HEK293 (cell line): Measurements from ENCODE around the gene AKAP6.

Experiments
- CTCF ChIA-PET: fragments of 350-600 bp; formaldehyde crosslinking; extraction: SDS; loops from one replicate; lab custom pipeline; 2021; ENCODE audit warnings: antibody characterized with exemption; lab: Yijun Ruan, JAX
- POLR2A ChIA-PET: fragments of 300-600 bp; formaldehyde crosslinking; extraction: SDS; loops from one replicate; lab custom pipeline; 2020; ENCODE audit warnings: antibody characterized with exemption, inconsistent platforms; lab: Yijun Ruan, JAX
- H3K27ac ChIP-seq: fragments of 200-500 bp; sonication (Bioruptor generic); 2 replicates; pipeline ENCODE4 v1.5.1; 2014; ENCODE audit warnings: low read depth, low read length, control low read depth, inconsistent platforms; ENCODE audit errors: extremely low read depth
- H3K36me3 ChIP-seq, 2 experiments: fragments of 200-500 bp in 1 of 2; sonication (Bioruptor generic) in 1 of 2; 1 replicate in 1 of 2; 2 replicates in 1 of 2; pipeline ENCODE4 v1.5.1; 2014 to 2017; ENCODE audit warnings: inconsistent platforms in 2 of 2, low read length in 2 of 2; ENCODE audit not compliant: control insufficient read depth in 2 of 2, insufficient read depth in 1 of 2
- H3K4me1 ChIP-seq: fragments of 200-500 bp; sonication (Bioruptor generic); 2 replicates; pipeline ENCODE4 v1.5.1; 2014; ENCODE audit warnings: mild to moderate bottlenecking, low read length, inconsistent platforms; ENCODE audit not compliant: control insufficient read depth, insufficient read depth
- H3K4me3 ChIP-seq: 2 replicates; pipeline ENCODE4 v1.5.1; 2011; ENCODE audit warnings: low read depth, mild to moderate bottlenecking, control low read depth, low read length, moderate library complexity
- H3K9me3 ChIP-seq: fragments of 200-500 bp; sonication (Bioruptor generic); 2 replicates; pipeline ENCODE4 v1.5.1; 2014; ENCODE audit warnings: low read depth, low read length, inconsistent platforms; ENCODE audit not compliant: control insufficient read depth, insufficient read depth
- BCL6B ChIP-seq: fragments of 450-650 bp; formaldehyde crosslinking; IDR thresholded peaks from 2 replicates; pipeline ENCODE4 v1.5.1; 2017; ENCODE audit warnings: missing biosample characterization, missing genetic modification characterization
- HOXA7 ChIP-seq: sonication (generic); formaldehyde crosslinking; IDR thresholded peaks from 2 replicates; pipeline ENCODE4 v1.8.1; 2022; ENCODE audit warnings: missing genetic modification reagents, borderline replicate concordance
- IKZF3 ChIP-seq: fragments of 450-650 bp; IDR thresholded peaks from 2 replicates; pipeline ENCODE4 v1.5.0; 2018; ENCODE audit warnings: missing biosample characterization, mild to moderate bottlenecking, missing genetic modification characterization, moderate library complexity
- PRDM6 ChIP-seq: fragments of 450-650 bp; formaldehyde crosslinking; IDR thresholded peaks from 2 replicates; pipeline ENCODE4 v1.5.1; 2017; ENCODE audit warnings: missing biosample characterization, missing genetic modification characterization
- TSHZ1 ChIP-seq: fragments of 450-650 bp; formaldehyde crosslinking; IDR thresholded peaks from 2 replicates; pipeline ENCODE4 v1.5.1; 2016; ENCODE audit warnings: missing biosample characterization, missing genetic modification characterization, borderline replicate concordance
- YY2 ChIP-seq: fragments of 450-650 bp; formaldehyde crosslinking; IDR thresholded peaks from 2 replicates; pipeline ENCODE4 v1.5.1; 2016; ENCODE audit warnings: missing biosample characterization, missing genetic modification characterization
- ZEB2 ChIP-seq: fragments of 450-650 bp; formaldehyde crosslinking; IDR thresholded peaks from 2 replicates; pipeline ENCODE4 v1.5.1; 2016; ENCODE audit warnings: missing biosample characterization, missing genetic modification characterization
- ZFP41 ChIP-seq: fragments of 450-650 bp; formaldehyde crosslinking; IDR thresholded peaks from 2 replicates; pipeline ENCODE4 v1.5.1; 2016; ENCODE audit warnings: missing biosample characterization, missing genetic modification characterization, borderline replicate concordance
- ZNF10 ChIP-seq: fragments of 450-650 bp; formaldehyde crosslinking; IDR thresholded peaks from 2 replicates; pipeline ENCODE4 v1.5.1; 2017; ENCODE audit warnings: missing biosample characterization, missing genetic modification characterization
- ZNF174 ChIP-seq: fragments of 450-650 bp; formaldehyde crosslinking; IDR thresholded peaks from 2 replicates; pipeline ENCODE4 v1.5.0; 2017; ENCODE audit warnings: missing biosample characterization, mild to moderate bottlenecking, missing genetic modification characterization
- ZNF2 ChIP-seq: fragments of 450-650 bp; formaldehyde crosslinking; IDR thresholded peaks from 2 replicates; pipeline ENCODE4 v1.5.1; 2016; ENCODE audit warnings: missing biosample characterization, missing genetic modification characterization
- ZNF202 ChIP-seq: fragments of 450-650 bp; formaldehyde crosslinking; IDR thresholded peaks from 2 replicates; pipeline ENCODE4 v1.5.1; 2016; ENCODE audit warnings: missing biosample characterization, missing genetic modification characterization, borderline replicate concordance
- ZNF211 ChIP-seq: fragments of 450-650 bp; formaldehyde crosslinking; IDR thresholded peaks from 2 replicates; pipeline ENCODE4 v1.5.1; 2016; ENCODE audit warnings: low read depth, missing biosample characterization, missing genetic modification characterization
- ZNF24 ChIP-seq: fragments of 450-650 bp; formaldehyde crosslinking; IDR thresholded peaks from 2 replicates; pipeline ENCODE4 v1.5.1; 2016; ENCODE audit warnings: missing biosample characterization, missing genetic modification characterization
- ZNF274 ChIP-seq, 2 experiments: fragments of 200-500 bp in 1 of 2; fragments of 450-650 bp in 1 of 2; sonication (Bioruptor generic) in 1 of 2; formaldehyde crosslinking in 1 of 2; IDR thresholded peaks; 2 replicates each; pipeline versions ENCODE4 v1.5.1 to v1.6.1; 2014 to 2016; ENCODE audit warnings: borderline replicate concordance in 1 of 2, inconsistent platforms in 1 of 2, low read length in 1 of 2, missing biosample characterization in 1 of 2, missing genetic modification characterization in 1 of 2
- ZNF639 ChIP-seq: fragments of 450-650 bp; formaldehyde crosslinking; IDR thresholded peaks from 2 replicates; pipeline ENCODE4 v1.5.1; 2016; ENCODE audit warnings: missing biosample characterization, missing genetic modification characterization
- ZNF677 ChIP-seq: fragments of 450-650 bp; IDR thresholded peaks from 2 replicates; pipeline ENCODE4 v1.5.0; 2018; ENCODE audit warnings: missing biosample characterization, mild to moderate bottlenecking, missing genetic modification characterization, moderate library complexity
- ZNF776 ChIP-seq: fragments of 450-650 bp; formaldehyde crosslinking; IDR thresholded peaks from 2 replicates; pipeline ENCODE4 v1.5.0; 2017; ENCODE audit warnings: missing biosample characterization, missing genetic modification characterization, borderline replicate concordance
- ZSCAN18 ChIP-seq: fragments of 450-650 bp; formaldehyde crosslinking; IDR thresholded peaks from 2 replicates; pipeline ENCODE4 v1.5.1; 2016; ENCODE audit warnings: missing biosample characterization, missing genetic modification characterization

AKAP6 gene

GRCh38 chr14:32667287-32667686 lies 338.2 kb downstream of the AKAP6 start (continued):
- TF ChIP-seq ZNF639 (tag by site-specific recombination), result no peak
- TF ChIP-seq ZNF10 (tag by site-specific recombination), result no peak

GRCh38 chr14:32667791-32668190 lies 338.7 kb downstream of the AKAP6 start:
- Histone ChIP-seq H3K4me1 (no peaks in the 10 kb centered on the region), H3K36me3 (no peaks in the 10 kb centered on the region), H3K4me3 (no peak overlapping the region), H3K27ac (no peak overlapping the region), H3K9me3 (no peaks in the 10 kb centered on the region)
- POLR2A ChIA-PET, result no interaction called here
- CTCF ChIA-PET, result interaction anchor here (0.7 kb wide), 1 partner anchor 727 kb away, joined by 4 read pairs; no protein-coding TSS in a partner anchor
- no peak for TF ChIP-seq ZNF174
- TF ChIP-seq YY2 (tag by site-specific recombination), result no peak
- no peak for TF ChIP-seq ZNF202 (tag by site-specific recombination)
- no peak for TF ChIP-seq ZNF776 (tag by site-specific recombination)

GRCh38 chr14:32669391-32669790 lies 340.3 kb downstream of the AKAP6 start:
- TF ChIP-seq ZEB2 (no peak), ZNF677 (no peak), ZNF274 (IDR thresholded peaks at IDR 0.05; ENCODE audit: low read length) (no peak), ZNF274 (tag by site-specific recombination; IDR thresholded peaks at IDR 0.05; ENCODE audit: borderline replicate concordance) (no peak), BCL6B (tag by site-specific recombination) (peak; percentile 47; the same call in 1 of the 2 replicates), ZNF211 (tag by site-specific recombination) (no peak), PRDM6 (tag by site-specific recombination) (0 out of 2 replicates have a peak, but pooled peaks have one; percentile 20), ZSCAN18 (no peak)
- ChIA-PET POLR2A (no interaction called here), CTCF (interaction anchor here (0.6 kb wide), 1 partner anchor 1469 kb away, joined by 3 read pairs; no protein-coding TSS in a partner anchor)
- no peaks in the 10 kb centered on the region for H3K9me3 ChIP-seq
- H3K27ac ChIP-seq, result no peak overlapping the region
- no peaks in the 10 kb centered on the region for H3K36me3 ChIP-seq
- H3K4me1 ChIP-seq, result no peaks in the 10 kb centered on the region
- no peak overlapping the region for H3K4me3 ChIP-seq

GRCh38 chr14:32675433-32675832 lies 346.3 kb downstream of the AKAP6 start:
- H3K4me1 ChIP-seq, result peaks cover 5% of the 10 kb centered on the region; the same call in 1 of the 2 replicates
- H3K27ac ChIP-seq, result no peak overlapping the region
- CTCF ChIA-PET, result no interaction called here
- no peak overlapping the region for H3K4me3 ChIP-seq
- H3K36me3 ChIP-seq, result no peaks in the 10 kb centered on the region
- POLR2A ChIA-PET, result no interaction called here
- no peaks in the 10 kb centered on the region for H3K9me3 ChIP-seq
- no peak for TF ChIP-seq ZFP41
- TF ChIP-seq TSHZ1 (tag by site-specific recombination), result no peak
- no peak for TF ChIP-seq HOXA7 (CRISPR knock-in tag)
- no peak for TF ChIP-seq IKZF3
- no peak for TF ChIP-seq ZNF2 (tag by site-specific recombination)
- no peak for TF ChIP-seq ZNF24
- no peak for TF ChIP-seq YY2 (tag by site-specific recombination)
